GM19035 (cell line): ENCODE measurements around the gene PDILT.
A peak's percentile ranks its signal among the peaks of the same experiment; 100 is the strongest.
"Not testable (repeated sequence)": the region's sequence is repeated elsewhere in the genome, so short reads cannot be mapped to it uniquely, and the experiment has no call there.

Experiments used
- ATAC-seq: cut with Tn5 transposase; IDR thresholded peaks from one replicate; pipeline ENCODE4 v1.9.1; 2021; ENCODE audit not compliant: unreplicated experiment

Gene PDILT, protein sequence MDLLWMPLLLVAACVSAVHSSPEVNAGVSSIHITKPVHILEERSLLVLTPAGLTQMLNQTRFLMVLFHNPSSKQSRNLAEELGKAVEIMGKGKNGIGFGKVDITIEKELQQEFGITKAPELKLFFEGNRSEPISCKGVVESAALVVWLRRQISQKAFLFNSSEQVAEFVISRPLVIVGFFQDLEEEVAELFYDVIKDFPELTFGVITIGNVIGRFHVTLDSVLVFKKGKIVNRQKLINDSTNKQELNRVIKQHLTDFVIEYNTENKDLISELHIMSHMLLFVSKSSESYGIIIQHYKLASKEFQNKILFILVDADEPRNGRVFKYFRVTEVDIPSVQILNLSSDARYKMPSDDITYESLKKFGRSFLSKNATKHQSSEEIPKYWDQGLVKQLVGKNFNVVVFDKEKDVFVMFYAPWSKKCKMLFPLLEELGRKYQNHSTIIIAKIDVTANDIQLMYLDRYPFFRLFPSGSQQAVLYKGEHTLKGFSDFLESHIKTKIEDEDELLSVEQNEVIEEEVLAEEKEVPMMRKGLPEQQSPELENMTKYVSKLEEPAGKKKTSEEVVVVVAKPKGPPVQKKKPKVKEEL

DNA sequence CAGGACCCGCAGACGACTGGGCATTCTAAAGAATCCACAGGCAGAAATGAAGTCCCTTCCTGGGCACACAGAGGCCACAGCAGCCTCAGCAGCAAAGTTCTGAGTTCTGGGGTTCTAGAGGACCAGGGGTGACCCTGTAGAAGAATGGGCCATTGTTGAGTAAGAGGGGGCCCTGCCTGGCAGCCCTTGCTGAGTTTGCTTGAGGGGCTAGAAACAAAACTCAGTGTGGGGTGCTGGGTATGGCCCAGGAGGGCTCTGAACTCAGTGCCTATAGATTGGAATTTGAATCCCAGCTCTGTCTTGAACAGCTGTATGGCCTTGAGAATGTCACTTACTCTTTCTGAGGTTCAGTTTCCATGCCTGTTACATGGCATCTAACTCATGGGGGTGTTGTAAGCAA lies at the start of gene PDILT:
Gene PDILT, minus strand, starts transcription at position 101 of the 400 bp plus-strand sequence. CDS start 5,437 bp downstream, outside the sequence.
- no peak for ATAC-seq

DNA sequence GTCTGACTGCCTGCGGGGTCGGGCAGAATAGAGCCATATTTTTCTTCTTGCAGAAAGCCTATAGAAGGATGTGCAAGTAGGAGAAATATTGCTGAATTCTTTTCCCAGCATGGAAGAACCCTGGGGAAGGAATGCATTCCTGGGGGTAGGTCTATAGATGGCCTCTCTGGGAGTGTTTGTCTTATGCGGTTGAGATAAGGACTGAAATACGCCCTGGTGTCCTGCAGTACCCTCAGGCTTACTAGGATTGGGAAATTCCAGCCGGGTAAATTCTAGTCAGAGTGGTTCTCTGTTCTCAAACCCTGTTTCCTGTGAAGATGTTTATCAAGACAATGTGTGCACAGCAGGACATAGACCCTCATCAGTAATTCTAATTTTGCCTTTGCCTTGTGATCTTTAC lies 49.1 kb upstream of the PDILT start:
- ATAC-seq = not testable (repeated sequence)

DNA sequence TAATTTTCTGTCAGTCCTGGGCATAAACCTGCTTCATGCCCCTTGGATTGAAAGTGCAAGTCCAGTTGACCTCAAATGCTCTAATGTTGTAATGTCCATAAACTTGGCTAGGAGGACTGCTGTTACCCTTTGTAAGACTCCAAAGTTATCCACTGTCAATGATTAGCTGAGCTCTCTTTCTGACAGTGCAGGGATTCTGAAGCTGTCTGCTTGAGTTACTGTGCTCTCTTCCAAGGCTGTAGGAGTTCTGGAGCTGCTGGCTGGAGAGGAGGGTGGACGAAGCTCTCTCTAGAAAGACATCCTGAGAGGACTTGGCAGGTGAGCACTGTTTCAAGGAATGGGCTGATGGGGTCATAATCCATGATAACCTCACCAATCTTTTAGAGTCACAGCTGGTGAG lies 46.8 kb upstream of the PDILT start, which contains the start of gene ACSM2A:
Gene ACSM2A, plus strand, starts transcription at position 158 of the 400 bp plus-strand sequence. CDS start 8,594 bp downstream, outside the sequence.
- ATAC-seq = not testable (repeated sequence)

DNA sequence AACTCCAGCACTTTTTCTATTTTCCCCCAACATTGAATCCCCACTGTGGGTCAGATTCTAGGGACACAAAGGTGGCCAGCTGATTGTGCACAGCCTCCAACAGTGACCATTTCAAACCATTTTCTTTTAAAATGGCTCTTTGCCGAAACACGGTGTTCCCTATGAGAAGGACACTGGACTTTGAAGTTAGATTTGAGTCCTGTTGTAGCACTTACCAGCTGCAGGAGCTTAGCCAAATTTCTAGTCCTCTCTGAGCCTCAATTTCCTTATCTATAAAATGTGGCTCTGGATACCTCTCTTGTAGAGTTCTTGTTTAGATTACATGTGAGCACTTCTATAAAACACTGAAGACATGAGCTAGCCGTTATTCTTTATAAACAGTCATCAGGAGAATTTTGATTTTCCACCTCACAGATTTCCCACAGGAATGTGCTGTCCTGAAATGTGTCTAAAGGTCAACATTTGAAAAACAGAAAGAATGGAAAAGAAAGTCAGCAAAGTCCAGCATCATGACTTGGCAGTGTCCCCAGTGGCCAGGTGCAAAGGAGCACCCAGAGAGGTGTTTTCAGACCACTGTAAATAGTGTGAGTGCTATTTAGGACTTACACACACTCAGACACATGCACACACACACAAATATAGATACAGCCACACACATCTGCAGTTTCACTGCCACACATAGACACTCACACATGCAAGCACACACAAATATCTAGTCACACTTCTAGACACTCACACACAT lies 42.3 kb upstream of the PDILT start:
- not testable (repeated sequence) for ATAC-seq

DNA sequence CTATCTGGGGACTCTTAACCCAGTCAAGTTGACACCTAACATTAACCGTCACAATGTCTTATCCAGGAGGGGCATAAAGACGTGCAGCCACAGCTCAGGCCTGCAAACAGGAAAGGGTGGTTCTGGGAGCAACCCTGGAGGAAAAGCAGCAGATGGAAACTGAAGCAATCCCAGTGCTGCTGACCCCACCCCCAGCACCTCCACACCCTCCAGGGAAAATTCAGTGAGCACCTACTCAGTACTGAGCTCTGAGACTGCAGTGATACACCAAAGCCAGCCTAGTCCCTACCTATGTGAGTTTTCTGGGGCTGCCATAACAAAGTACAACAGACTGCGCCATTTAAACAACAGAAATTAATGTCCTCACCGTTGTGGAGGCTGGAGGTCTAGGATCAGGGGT lies 37.3 kb upstream of the PDILT start:
- not testable (repeated sequence) for ATAC-seq

DNA sequence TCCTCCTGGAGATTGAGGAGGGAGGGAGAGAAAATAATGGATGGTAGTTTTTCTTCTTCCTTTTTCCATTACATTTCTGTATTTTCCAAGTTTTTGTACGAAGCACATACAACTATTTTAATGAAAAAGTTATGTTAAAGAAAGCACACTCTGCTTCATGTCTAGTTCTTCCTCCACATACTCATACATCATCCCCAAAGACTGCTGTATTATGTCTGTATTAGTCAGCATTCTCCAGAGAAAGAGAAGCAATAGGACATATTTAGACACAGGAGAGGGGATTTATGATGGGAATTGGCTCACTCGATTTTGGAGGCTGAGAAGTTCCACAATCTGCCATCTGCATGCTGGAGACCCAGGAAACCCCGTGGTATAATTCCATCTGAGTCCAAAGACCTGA lies 36.7 kb upstream of the PDILT start:
- no peak for ATAC-seq

DNA sequence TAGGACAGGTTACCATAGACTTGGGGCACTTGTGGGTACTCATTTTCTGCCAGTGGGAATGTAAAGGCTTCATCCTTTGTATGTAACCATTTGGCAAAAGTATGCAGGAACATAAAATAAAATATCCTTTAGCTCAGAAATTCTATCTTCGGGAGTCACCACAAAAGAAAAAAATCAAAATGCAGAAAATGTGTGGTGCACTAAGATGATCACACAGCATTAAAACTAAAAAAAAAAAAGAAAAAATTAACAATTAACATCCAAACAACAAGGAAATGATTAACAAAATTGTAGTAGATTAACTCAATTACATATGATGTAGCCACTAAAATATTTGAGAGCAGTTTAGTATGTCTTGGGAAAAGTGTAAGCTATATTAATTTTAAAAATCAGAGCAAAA lies 36.2 kb upstream of the PDILT start:
- not testable (repeated sequence) for ATAC-seq

DNA sequence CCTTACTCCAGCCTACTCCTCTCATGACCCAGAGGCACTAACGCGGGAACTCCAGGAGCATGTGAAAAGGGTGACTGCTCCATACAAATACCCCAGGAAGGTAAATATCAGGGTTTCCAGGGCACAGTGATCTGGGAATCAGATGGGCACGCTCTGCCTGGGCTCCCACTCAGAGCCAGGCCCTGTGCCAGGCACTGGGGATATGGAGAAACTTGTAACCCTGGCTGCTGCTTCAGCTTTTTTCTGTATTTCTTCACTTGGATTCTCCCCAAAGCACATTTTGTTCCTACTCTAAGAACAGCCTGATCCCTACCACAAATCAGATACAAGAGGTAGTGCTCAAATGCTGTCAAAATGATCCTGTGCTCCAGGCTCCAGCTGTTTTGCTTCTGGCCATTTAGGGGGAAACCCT lies 35.3 kb upstream of the PDILT start:
- not testable (repeated sequence) for ATAC-seq

DNA sequence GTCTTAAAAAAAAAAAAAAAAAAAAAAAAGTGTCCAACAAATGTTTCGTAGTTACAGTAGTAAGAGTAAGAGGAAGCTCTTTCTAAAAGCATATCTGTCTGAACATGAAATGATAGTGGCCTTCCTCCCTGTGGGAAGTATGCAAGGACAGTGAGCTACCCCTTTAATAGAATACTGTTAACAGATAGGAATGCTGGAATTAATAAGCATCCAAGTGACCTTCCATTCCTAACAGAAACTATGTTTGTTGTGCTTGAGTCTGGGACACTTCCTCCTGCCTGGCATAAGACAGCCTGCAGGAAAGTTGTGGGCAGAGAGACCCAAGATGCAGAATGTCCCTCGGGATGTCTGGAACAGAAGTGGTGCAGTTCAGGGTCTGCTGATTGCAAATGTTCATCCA lies 34.4 kb upstream of the PDILT start:
- not testable (repeated sequence) for ATAC-seq

DNA sequence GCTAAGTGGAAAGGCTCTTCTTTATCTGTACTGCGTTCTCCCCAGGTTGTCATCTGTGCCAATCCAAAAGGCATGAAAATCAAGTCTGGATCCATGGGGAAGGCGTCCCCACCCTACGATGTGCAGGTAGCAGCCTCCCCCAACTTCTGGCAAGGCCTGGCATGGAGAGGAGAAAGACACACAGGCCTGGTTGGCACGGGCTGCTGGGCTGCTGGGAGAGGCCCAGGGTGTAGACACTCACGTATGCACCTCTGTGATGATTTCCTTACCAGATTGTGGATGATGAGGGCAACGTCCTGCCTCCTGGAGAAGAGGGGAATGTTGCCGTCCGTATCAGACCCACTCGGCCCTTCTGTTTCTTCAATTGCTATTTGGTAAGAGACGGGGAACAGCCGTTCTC lies 26.4 kb upstream of the PDILT start:
- no peak for ATAC-seq

DNA sequence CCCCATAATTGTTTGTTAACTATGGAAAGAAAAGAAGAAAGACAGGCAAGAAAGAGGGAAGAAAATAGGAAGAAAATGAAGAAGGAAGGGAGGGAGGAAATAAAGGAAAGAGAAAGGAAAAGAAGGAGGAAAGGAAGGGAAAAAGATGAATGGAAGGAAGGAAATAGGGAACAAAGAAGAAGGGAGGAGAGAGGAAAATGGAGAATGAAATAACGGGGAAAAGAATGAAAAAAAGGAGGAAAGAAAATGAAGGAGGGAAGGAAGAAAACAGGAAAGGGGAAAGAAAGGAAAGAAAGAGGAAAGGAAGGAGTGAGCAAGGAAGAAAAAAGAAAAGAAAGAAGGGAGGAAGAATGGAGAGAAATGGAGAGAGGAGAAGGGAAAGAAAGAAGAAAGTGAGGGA lies 25.9 kb upstream of the PDILT start:
- ATAC-seq = not testable (repeated sequence)

DNA sequence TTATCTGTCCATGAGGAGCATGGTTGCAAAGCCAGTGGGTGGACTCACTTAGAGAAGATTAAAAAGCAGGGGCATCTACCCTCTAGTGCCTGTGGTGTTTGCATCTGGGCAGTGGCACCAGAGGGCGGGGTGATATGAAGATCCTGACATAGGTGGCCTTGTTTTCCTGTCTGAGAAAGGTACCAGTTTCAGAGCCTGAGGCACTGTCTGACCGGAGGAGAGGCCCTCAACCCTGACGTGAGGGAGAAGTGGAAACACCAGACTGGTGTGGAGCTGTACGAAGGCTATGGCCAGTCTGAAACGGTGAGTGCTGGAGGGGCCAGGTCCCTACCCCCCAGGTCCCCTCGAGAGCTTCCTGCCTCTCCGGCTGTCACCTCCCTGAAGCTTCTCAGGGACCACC lies 25.0 kb upstream of the PDILT start:
- not testable (repeated sequence) for ATAC-seq

DNA sequence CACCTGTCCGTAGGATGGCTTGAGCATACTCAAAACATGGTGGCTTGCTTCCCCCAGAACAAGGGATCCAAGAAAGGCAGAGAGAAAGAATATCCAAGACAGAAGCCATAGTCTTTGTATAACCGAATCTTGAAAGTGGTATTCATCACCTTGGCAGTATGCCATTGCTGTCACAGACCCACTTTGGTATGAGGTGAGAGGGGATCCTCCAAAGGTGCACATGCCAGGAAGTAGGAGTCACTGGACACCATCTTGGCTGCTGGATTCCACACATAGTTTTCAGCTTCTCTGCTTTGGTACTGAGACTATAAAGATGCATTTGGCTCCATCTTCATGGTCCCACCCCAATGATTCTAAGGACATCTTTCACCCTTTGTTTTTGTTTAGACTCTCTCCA lies 22.9 kb upstream of the PDILT start:
- not testable (repeated sequence) for ATAC-seq

DNA sequence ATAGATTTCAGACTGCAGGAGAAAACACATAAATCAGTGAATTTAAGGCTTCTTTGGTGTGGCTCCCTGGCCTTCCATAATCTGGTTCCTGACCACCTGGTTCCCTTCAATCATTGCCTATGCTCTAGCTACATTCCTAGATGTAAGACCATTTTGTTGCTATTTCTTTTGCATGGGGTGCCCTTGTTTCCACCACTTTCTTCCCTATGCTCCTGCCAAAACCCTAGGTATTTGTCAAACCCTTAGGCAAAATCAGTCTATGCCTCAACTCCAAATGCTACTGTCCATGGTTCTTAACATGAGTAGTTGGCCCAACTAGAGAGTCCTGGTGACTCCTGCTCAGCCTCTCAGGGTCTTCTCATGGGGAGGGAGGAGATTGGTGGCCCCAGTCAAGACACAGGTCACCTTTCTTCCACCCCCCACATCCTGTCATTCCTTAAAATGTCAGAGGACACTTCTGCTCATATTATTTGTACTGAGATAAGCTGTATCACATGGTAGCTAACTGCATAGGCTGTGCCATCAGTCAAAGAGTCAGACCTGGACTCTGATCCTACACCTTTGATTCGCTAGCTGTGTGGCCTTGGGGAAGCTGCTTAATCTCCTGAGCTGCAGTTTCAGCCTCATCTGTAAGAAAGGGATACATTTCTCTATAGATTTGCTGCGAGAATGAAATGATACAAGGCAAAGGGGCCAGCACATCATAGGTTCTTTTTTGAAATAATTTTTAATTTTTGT lies 19.8 kb upstream of the PDILT start:
- no peak for ATAC-seq

DNA sequence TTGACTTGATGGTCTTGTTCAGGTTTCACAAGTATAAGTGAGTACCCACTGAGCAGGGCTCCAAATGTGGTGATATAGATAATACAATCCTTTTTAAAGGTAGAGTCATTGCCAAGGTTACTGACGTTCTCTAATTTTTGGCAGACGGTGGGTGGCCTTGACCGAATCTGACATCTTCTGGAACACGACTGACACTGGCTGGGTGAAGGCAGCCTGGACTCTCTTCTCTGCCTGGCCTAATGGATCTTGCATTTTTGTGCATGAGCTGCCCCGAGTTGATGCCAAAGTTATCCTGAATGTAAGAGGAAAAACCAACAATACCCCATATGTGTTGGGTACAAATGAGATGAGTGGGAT lies 19.2 kb upstream of the PDILT start:
- ATAC-seq = not testable (repeated sequence)

DNA sequence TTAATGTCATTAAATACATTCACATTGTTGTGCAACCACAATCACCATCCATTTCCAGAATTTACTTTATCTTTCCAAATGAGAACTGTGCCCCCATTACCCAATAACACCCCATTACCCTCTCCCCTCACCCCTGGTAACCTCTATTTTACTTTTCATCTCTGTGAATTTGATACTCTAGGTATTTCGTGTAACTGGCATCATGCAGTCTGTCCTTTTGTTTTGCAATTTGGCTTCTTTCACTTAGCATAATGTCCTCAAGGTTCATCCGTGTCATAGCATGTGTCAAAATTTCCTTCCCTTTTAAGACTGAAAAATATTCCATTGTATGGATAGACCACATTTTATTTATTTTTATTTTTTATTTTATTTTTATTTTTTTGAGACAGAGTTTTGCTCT lies 17.2 kb upstream of the PDILT start:
- not testable (repeated sequence) for ATAC-seq

DNA sequence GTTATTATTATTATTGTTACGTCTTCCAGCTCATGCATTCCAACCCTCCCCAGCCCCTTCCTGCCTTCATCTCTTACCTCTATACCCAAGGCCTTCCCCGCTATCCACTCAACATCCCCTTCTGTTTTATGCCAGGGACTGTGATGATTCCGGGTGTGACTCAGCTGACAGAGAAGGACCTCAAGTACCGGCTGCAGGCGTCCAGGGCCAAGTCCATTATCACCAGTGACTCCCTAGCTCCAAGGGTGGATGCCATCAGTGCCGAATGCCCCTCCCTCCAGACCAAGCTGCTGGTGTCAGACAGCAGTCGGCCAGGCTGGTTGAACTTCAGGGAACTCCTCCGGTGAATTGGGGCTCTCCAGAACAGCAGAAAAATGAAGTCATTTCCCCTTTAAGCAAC lies 14.6 kb upstream of the PDILT start:
- ATAC-seq = not testable (repeated sequence)

DNA sequence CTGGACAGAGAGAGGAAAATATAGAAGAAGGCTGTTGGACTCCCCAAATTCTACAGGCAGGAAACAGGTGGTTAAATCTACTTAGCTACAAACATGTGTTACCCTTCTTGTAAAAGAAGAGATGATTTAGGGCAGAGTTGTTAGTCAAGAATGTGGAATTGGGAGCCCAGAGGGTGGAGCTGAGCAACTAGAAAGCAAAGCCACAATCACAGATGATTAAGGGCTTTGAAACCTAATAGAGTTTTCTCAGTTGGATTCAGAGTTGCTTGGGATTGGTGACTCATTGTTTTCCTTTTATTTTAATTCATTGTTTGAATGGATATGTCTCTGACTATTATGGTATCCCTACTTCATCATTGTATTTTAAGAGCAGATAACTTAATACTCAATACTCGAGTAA lies 11.0 kb upstream of the PDILT start:
- no peak for ATAC-seq

DNA sequence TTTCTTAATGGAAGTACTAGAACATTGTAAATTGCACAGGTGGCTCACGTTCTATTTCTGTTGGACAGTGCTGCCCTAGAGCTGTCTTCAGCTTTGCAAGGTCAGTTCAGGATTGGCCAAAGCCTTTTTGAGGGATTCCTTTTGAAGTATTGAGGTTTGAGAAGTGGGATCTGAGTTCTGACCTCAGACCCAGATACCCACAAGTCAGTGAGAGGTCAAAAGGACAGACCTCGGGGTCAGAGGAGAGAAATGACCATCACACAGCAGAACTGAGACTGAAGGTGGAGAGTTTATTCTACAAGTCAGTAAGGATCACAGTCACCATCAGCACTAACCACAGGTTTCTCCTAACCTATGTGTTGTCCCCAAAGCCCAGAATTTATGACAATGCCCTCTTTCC lies 6.5 kb upstream of the PDILT start:
- no peak for ATAC-seq

DNA sequence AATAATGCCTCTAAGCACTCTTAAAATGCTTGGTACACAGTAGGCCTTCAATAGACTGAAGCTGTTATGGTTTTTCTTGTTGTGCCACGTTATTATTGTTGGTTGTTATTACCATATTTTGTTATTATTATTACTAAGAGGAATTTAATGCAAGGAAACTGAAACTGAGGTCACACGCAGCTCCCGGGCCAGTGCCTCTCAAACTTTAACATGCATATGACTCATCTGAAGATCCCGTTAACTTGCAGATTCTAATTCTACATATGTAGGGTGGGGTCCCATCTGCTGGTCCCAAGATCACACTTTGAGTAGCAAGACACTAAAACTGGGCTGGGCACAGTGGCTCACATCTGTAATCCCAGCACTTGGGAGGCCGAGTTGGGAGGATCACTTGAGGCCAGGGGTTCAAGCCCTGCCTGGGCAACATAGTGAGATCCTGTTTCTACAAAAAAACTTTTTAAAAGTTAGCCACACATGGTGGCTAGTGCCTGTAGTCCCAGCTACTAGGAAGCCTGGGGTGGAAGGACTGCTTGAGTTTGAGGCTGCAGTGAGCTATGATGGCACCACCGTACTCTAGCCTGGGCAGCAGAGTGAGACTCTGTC lies 5.7 kb upstream of the PDILT start:
- ATAC-seq = peak; percentile 67
